GM12801 (cell line): ENCODE data around the gene SMIM41.

Experiments used
- CTCF ChIP-seq: IDR thresholded peaks from one replicate; pipeline ENCODE4 v1.5.1; 2011; ENCODE audit warnings: control low read depth; ENCODE audit not compliant: insufficient read length; ENCODE audit errors: extremely low read depth

The SMIM41 gene

GRCh38 chr12:52148464-52149181 lies 69.1 kb downstream of the SMIM41 start:
- TF ChIP-seq CTCF, result no peak

- TF ChIP-seq CTCF, result no peak
Observed at GRCh38 chr12:52149182-52149641, 69.7 kb downstream of the SMIM41 start.

GRCh38 chr12:52149651-52150241 lies 70.2 kb downstream of the SMIM41 start:
- TF ChIP-seq CTCF, result no peak

GRCh38 chr12:52151153-52151836 lies 71.8 kb downstream of the SMIM41 start:
- no peak for TF ChIP-seq CTCF

- no peak for TF ChIP-seq CTCF
Observed at GRCh38 chr12:52151837-52152783, 72.6 kb downstream of the SMIM41 start.

- no peak for TF ChIP-seq CTCF
Observed at GRCh38 chr12:52152905-52153317, 73.4 kb downstream of the SMIM41 start.
